HCT116 (cell line): ENCODE data around the gene SLC35G2. TPM values are rescaled to one million over a fixed set of nuclear protein-coding genes. Genes with fewer than 3 reads are reported as not detected.

Source experiments
- ATAC-seq: fragments of 200-7000 bp; cut with Tn5 transposase; 2 replicates; pipeline ENCODE4 v1.9.1; 2020; ENCODE audit warnings: mild to moderate bottlenecking, moderate library complexity
- BruUV-seq: library from RNA; stranded (reverse); fragments of 400-500 nt; replicated peaks from 2 replicates; lab custom pipeline; 2021; lab: Mats Ljungman, UMichigan
- CTCF ChIA-PET: fragments of 300-600 bp; sonication (Branson Sonifier 250); formaldehyde crosslinking; loops from one replicate; lab custom pipeline; 2021; ENCODE audit warnings: antibody characterized with exemption; lab: Charles Lee
- POLR2A ChIA-PET: fragments of 300-600, 350-600 bp; sonication (Branson Sonifier 250); formaldehyde crosslinking; loops from one replicate; lab custom pipeline; 2021; ENCODE audit warnings: antibody characterized with exemption; lab: Charles Lee
- RAD21 ChIA-PET, 2 experiments: fragments of 300-600 bp; sonication (Branson Sonifier 250); formaldehyde crosslinking; loops; one replicate each; lab custom pipeline; 2023; ENCODE audit warnings: low total read pairs in 2 of 2; ENCODE audit not compliant: uncharacterized antibody in 2 of 2, unreplicated experiment in 2 of 2, low non-redundant PET in 1 of 2; lab: Charles Lee
- DNase-seq: peaks from one replicate; pipeline ENCODE4 v3.0.0-alpha.2; 2010; ENCODE audit warnings: low read depth, low spot score
- H2AFZ ChIP-seq: fragments of 200-600 bp; shearing (Covaris generic), sonication (generic); 2 replicates; pipeline ENCODE4 v1.6.1; 2017; ENCODE audit warnings: low read depth, mixed run types, mixed read lengths, antibody characterized with exemption, low read length; ENCODE audit not compliant: poor library complexity, severe bottlenecking
- H3K27ac ChIP-seq: 2 replicates; pipeline ENCODE4 v1.5.1; 2012; ENCODE audit warnings: low read depth, low read length
- H3K27me3 ChIP-seq: fragments of 200-600 bp; sonication (generic); 2 replicates; pipeline ENCODE4 v1.6.1; 2016; ENCODE audit warnings: mixed run types, low read length, mixed read lengths; ENCODE audit not compliant: insufficient read depth
- H3K36me3 ChIP-seq, 2 experiments: fragments of 200-500 bp in 1 of 2; fragments of 200-600 bp in 1 of 2; sonication (Bioruptor generic) in 1 of 2; sonication (generic) in 1 of 2; 2 replicates each; pipeline versions ENCODE4 v1.5.1 to v1.6.1; 2014 to 2016; ENCODE audit warnings: low read length in 2 of 2, inconsistent platforms in 1 of 2, mixed read lengths in 1 of 2, mixed run types in 1 of 2; ENCODE audit not compliant: insufficient read depth in 2 of 2, control insufficient read depth in 1 of 2
- H3K4me1 ChIP-seq, 2 experiments: fragments of 200-600 bp in 1 of 2; sonication (generic) in 1 of 2; 2 replicates each; pipeline versions ENCODE4 v1.5.1 to v1.6.1; 2012 to 2017; ENCODE audit warnings: low read length in 2 of 2, inconsistent platforms in 1 of 2, mild to moderate bottlenecking in 1 of 2, mixed read lengths in 1 of 2, mixed run types in 1 of 2, moderate library complexity in 1 of 2; ENCODE audit not compliant: insufficient read depth in 2 of 2, control insufficient read depth in 1 of 2
- H3K4me2 ChIP-seq: fragments of 200-600 bp; sonication (generic); 2 replicates; pipeline ENCODE4 v1.6.1; 2017; ENCODE audit warnings: mixed run types, low read length, mixed read lengths
- H3K4me3 ChIP-seq, 2 experiments: fragments of 200-600 bp in 1 of 2; sonication (generic) in 1 of 2; replicated peaks in 1 of 2; 2 replicates each; pipeline ENCODE4 v1.5.1; 2011 to 2016; ENCODE audit warnings: low read length in 2 of 2, control low read depth in 1 of 2, low read depth in 1 of 2, mild to moderate bottlenecking in 1 of 2, mixed read lengths in 1 of 2, mixed run types in 1 of 2
- H3K79me2 ChIP-seq: fragments of 200-600 bp; sonication (generic); 2 replicates; pipeline ENCODE4 v1.6.1; 2017; ENCODE audit warnings: mild to moderate bottlenecking, mixed run types, low read length, moderate library complexity, mixed read lengths; ENCODE audit not compliant: insufficient read depth
- H3K9ac ChIP-seq: fragments of 200-600 bp; sonication (generic); 2 replicates; pipeline ENCODE4 v1.6.1; 2016; ENCODE audit warnings: low read length, mixed read lengths
- H3K9me2 ChIP-seq: fragments of 200-600 bp; sonication (generic), shearing (Covaris generic); 2 replicates; pipeline ENCODE4 v1.6.1; 2017; ENCODE audit warnings: mixed run types, mild to moderate bottlenecking, moderate library complexity; ENCODE audit not compliant: insufficient read depth
- H3K9me3 ChIP-seq, 2 experiments: fragments of 200-500 bp in 1 of 2; fragments of 200-600 bp in 1 of 2; sonication (Bioruptor generic) in 1 of 2; sonication (generic) in 1 of 2; 2 replicates each; pipeline ENCODE4 v1.6.1; 2014 to 2017; ENCODE audit warnings: low read length in 2 of 2, mixed read lengths in 2 of 2, inconsistent platforms in 1 of 2, low read depth in 1 of 2, mild to moderate bottlenecking in 1 of 2, mixed run types in 1 of 2, moderate library complexity in 1 of 2; ENCODE audit not compliant: control insufficient read depth in 1 of 2, insufficient read depth in 1 of 2
- H4K20me1 ChIP-seq: fragments of 200-600 bp; sonication (generic), shearing (Covaris generic); 2 replicates; pipeline ENCODE4 v1.6.1; 2017; ENCODE audit warnings: mixed run types, mild to moderate bottlenecking, moderate library complexity; ENCODE audit not compliant: insufficient read depth
- CBX3 ChIP-seq: IDR thresholded peaks from 2 replicates; pipeline ENCODE4 v1.6.1; 2012; ENCODE audit warnings: low read depth
- EGR1 ChIP-seq: IDR thresholded peaks from 2 replicates; pipeline ENCODE4 v1.6.1; 2012; ENCODE audit warnings: low read depth
- EZH2 ChIP-seq: fragments of 200-600 bp; sonication (generic); IDR thresholded peaks from 2 replicates; pipeline ENCODE4 v1.6.1; 2017; ENCODE audit warnings: antibody characterized with exemption, mixed run types
- EZH2phosphoT487 ChIP-seq: fragments of 200-600 bp; IDR thresholded peaks from 2 replicates; pipeline ENCODE4 v1.6.1; 2018; ENCODE audit warnings: antibody characterized with exemption, borderline replicate concordance
- FOSL1 ChIP-seq: IDR thresholded peaks from 2 replicates; pipeline ENCODE4 v1.6.1; 2012; ENCODE audit warnings: low read depth
- JUND ChIP-seq: IDR thresholded peaks from 2 replicates; pipeline ENCODE4 v1.6.1; 2012
- RAD21 ChIP-seq: IDR thresholded peaks from 2 replicates; pipeline ENCODE4 v1.6.1; 2012; ENCODE audit warnings: low read depth, mild to moderate bottlenecking
- SIN3A ChIP-seq: IDR thresholded peaks from 2 replicates; pipeline ENCODE4 v1.6.1; 2012; ENCODE audit warnings: low read depth
- SP1 ChIP-seq: IDR thresholded peaks from 2 replicates; pipeline ENCODE4 v1.6.1; 2012; ENCODE audit warnings: low read depth
- SRF ChIP-seq: IDR thresholded peaks from 2 replicates; pipeline ENCODE4 v1.6.1; 2012; ENCODE audit warnings: low read depth
- TCF7L2 ChIP-seq: IDR thresholded peaks from 2 replicates; pipeline ENCODE4 v1.7.0; 2011; ENCODE audit warnings: borderline replicate concordance, inconsistent platforms; ENCODE audit not compliant: insufficient read depth, insufficient read length; ENCODE audit errors: extremely low read depth
- YY1 ChIP-seq: IDR thresholded peaks from 2 replicates; pipeline ENCODE4 v1.6.1; 2011; ENCODE audit warnings: low read length, low read depth, moderate library complexity, mild to moderate bottlenecking; ENCODE audit not compliant: insufficient replicate concordance; ENCODE audit errors: extremely low read depth
- ZBTB33 ChIP-seq: IDR thresholded peaks from 2 replicates; pipeline ENCODE4 v1.6.1; 2011; ENCODE audit warnings: mild to moderate bottlenecking, low read length, moderate library complexity; ENCODE audit not compliant: insufficient replicate concordance; ENCODE audit errors: extremely low read depth
- ZFX ChIP-seq: fragments of 450-650 bp; IDR thresholded peaks from 2 replicates; pipeline ENCODE4 v1.6.1; 2017
- ZNF274 ChIP-seq: fragments of 200-500 bp; sonication (Bioruptor generic); IDR thresholded peaks from 2 replicates; pipeline ENCODE4 v1.6.1; 2014; ENCODE audit warnings: mild to moderate bottlenecking, low read depth, low read length, inconsistent platforms
- intact Hi-C: fragments of 100-400 bp; cut with micrococcal nuclease; formaldehyde crosslinking; loops from 2 replicates; pipeline ENCODE4 v1.10.0; 2022
- total RNA-seq: library from RNA; stranded (reverse); gene quantifications from one replicate; pipeline ENCODE4 v1.2.1, GENCODE V29; 2021; ENCODE audit not compliant: unreplicated experiment

Gene SLC35G2
- total RNA-seq, 1 experiment from 2014 or later: 3.3 TPM

DNA sequence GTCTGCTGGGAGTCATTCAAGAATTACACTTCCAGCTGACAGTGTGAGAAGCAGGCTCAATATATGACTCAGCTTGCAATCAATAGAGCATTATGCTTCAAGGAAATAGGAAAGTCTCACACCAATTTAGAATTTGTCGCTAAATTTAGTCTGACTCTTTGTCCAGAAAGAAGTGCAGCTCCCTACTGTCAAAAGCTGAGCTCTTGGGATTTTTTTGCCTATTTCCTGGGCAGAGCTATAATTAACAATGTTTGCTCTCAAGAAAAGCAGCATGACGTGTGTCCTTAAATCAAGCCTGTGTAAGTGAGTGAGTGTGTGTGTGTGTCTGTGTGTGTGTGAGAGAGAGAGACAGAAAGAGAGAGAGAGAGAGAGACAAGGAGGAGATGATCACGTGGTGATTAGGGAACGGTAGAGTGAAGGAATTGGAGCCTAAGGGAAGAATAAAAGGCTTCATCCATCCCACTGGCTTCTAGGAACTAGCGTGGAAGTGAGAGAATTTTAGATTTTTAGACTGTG, 16.4 kb upstream of the SLC35G2 start (continued):
- TF ChIP-seq ZNF274: no peak
- no peak for TF ChIP-seq ZFX
- peak; percentile 86; the same call in 1 of the 2 replicates for TF ChIP-seq CBX3
- TF ChIP-seq YY1: no peak
- no peak for TF ChIP-seq EGR1
- no peak for TF ChIP-seq SRF
- TF ChIP-seq SIN3A: no peak
- TF ChIP-seq SP1: peak; percentile 56
- TF ChIP-seq EZH2phosphoT487: no peak
- TF ChIP-seq EZH2: no peak
- TF ChIP-seq ZBTB33: no peak

DNA sequence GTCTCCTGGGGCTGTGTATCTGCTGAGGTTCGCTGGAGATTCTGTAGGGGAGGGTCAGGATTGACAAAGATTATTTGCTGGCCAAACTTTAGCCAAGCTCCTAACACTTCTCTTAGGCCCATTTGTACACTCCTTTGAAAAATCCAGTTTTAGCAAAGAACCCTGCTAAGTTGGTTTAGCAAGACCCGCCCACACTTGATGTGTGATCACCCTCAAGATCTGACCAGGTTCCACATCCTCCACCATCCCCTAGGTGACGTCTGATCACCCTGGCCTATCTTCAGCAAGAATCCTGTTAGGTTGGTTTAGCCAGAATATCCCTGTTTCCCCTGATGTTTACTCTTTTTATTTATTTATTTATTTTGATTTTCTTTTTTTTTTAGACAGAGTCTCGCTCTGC, 14.8 kb upstream of the SLC35G2 start:
- no peak overlapping the region for H3K9ac ChIP-seq
- H3K27ac ChIP-seq: no peak overlapping the region
- no TSS peak for BruUV-seq
- H3K4me3 ChIP-seq: no peak overlapping the region
- intact Hi-C loops: no loop called here
- H4K20me1 ChIP-seq: no peaks in the 10 kb centered on the region
- ChIA-PET RAD21 (no interaction called here), CTCF (no interaction called here), POLR2A (no interaction called here)
- H3K79me2 ChIP-seq: no peaks in the 10 kb centered on the region
- H3K36me3 ChIP-seq: no peaks in the 10 kb centered on the region
- no peak overlapping the region for H3K4me2 ChIP-seq
- H3K9me3 ChIP-seq: no peaks in the 10 kb centered on the region
- H2AFZ ChIP-seq: no peak overlapping the region
- DNase-seq (no peak), ATAC-seq (no peak)
- H3K9me2 ChIP-seq: no peaks in the 10 kb centered on the region
- peaks cover 3 to 30% of the 10 kb centered on the region in 2 experiments; a peak in 3 of 4 replicates for H3K4me1 ChIP-seq
- TF ChIP-seq RAD21: no peak
- no peak for TF ChIP-seq EGR1
- no peak for TF ChIP-seq TCF7L2
- no peak for TF ChIP-seq CBX3
- no peak for TF ChIP-seq ZBTB33
- no peak for TF ChIP-seq SP1
- no peak for TF ChIP-seq FOSL1
- TF ChIP-seq JUND: no peak
- H3K27me3 ChIP-seq: no peaks in the 10 kb centered on the region
